Stimulated activated CD4-positive, alpha-beta T cell treated with anti-CD3 and anti-CD28 coated beads, Interleukin-15, amount 100 ng/mL, for 1 hour (primary cell): ENCODE measurements around the gene TMEM250.
"Not testable (repeated sequence)": the region's sequence is repeated elsewhere in the genome, so short reads cannot be mapped to it uniquely, and the experiment has no call there.

Source experiments
- DNase-seq, 2 donors: peaks; one replicate each; pipeline ENCODE4 v3.0.0-alpha.2; 2020; ENCODE audit warnings: low read depth in 1 of 2, low spot score in 1 of 2

TMEM250 gene

DNA sequence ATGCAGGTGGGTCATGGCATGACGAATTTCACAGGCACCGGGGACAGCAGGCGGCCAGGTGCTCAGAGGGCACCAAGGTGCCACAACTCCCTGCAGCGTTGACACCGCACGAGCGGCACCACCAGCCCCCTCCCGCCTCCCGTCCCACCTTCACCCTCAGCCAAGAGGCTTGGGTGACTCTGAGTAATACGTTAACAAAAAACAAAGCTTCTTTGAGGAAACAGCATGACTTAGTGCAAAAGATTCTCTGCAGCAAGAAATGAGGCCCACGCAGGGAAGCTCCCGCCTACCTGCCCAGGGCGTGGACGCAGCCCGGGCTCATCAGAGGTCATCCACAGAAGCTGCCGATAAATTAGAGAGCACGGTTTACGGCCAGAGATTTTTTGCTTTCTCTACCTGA is 4.1 kb downstream of the TMEM250 start:
- no peak for DNase-seq

DNA sequence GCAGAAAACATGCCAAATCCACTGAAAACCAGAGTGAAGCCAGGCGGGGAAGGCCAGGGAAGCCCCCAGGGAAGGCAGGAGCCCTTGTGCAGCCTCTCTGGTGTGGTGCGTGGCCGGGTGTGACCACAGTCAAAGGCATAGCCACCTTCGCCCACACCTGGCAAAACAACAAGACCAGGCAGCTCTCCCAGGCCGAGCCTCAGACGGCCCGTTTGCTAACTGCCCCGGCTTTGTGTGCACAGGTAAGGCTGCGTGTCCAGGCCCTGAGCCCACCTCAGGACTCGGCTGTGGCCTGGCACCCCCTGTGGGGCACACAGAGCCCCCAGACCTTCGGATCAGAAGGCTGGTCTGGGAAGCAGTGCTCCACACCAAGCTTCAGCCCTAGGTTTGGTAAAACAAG is 6.1 kb downstream of the TMEM250 start:
- no peak for DNase-seq

DNA sequence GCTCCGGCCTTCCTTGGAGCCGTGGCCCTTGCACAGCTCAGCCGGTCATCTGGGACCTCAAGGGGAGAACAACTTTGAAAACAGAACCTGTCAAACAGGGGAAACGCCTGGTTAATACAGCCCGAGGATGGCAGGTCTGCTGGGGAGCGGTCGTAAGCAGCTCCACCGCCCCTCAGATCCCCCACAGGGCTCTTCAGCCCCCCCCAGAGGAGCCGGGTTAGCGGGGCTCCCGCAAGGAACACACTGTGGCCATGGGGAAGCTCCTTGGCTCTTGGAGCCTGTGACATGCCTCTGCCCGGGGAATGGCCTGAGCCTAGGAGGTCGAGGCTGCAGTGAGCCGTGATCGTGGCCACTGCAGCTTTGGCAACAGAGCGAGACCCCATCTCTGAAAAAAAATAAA is 6.8 kb downstream of the TMEM250 start:
- DNase-seq = no peak

DNA sequence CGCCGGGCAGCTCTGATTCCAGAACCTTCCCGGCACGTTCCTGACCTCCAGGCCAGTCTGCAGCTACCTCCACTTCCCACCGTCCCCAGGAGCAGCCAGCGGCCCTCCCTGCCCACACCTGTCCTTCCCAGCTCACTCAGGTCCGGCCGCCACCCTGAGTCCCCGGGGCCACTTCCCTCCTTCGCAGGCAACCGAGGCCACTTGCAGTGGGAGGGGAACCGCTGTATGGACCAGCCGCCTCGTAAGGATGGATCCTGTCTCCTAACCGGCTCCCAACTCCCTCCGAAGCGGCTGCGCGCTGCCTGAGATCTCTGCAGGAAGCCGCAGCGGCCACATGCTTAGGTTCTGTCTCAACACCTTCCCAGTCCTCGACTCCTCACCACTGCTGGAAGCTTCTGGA is 7.5 kb downstream of the TMEM250 start:
- no peak for DNase-seq

DNA sequence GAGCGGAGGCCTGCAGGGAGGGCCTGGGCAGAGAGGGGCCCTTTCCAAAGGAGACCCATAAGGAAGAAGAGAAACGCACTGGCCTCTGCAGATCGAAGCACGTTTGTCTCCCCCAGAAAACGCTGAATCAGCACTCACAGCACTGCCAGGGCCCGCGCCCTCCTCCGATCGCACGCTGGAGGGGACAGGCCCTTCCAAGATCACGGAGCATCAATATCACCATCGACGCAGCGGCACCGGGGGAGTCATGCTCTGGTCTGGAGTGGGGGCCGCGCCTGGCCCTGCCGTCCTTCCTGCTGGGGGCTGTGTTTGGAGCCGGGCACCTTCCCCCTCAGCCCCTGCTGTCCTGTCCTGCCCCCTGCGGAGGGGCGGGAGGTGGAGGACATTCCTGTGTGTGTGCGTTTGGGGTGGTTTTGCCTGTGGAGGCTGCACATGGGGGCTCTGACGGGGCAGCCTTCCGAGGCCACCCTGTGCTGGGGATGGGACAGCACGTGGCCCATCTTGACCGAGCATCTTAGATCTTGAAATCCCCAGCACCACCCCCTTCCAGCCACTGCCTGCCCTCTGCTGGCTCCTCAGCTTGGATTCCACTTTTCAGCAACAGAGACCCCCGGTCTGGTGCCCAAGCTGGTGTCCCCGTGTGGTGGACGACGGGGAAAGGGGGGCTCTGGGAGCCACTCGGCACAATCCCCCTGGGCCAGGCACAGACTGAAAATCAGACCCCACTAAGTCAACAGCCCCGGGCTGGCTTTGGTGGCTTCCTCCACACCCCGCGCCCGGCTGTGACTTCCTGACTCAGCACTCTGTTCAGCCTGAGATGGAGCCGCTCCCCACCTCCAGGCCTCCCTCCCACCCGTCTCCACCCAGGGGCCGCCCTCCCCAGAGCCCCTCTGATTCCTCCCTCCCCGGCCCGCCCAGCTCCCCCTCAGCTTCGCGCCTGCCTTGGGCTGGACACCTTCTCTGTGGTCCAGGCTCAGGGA is 8.3 kb downstream of the TMEM250 start:
- DNase-seq = no peak

DNA sequence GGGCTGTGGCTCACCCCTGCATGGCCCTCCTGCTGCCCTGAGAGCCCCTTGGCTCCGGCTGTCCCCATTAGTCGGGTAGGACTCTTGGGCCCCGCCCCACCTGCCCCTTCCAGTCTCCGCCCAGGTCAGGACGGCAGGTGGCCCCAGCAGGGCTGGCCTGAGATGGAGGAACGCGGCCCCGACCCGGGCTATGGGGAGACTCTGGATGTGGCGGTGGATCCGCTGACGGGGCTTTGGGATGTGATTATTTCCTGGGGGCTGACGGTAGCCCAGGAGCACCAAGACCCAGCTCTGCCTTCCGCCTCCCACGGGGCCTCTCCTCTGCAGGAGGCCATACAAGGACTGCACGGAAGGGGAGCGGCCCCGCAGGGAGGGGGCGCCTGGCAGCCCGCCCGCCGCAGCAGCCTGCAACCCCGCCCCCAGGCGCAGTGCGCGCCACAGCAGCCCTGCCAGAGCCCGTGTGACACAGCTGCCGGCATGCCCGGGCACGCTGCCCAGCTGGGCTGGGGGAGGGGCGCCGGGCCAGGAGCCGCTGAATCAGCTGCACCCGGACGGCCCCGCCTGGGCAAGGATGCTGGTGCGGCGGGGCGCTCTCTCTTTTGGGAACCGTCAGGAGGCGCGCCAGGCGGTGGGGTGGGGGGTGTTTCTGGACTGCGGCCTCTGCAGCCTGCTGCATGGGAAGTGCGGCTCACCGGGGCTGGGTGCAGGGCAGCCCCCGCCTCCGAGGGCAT is 9.2 kb downstream of the TMEM250 start:
- DNase-seq = peak; percentile 86 to 87

DNA sequence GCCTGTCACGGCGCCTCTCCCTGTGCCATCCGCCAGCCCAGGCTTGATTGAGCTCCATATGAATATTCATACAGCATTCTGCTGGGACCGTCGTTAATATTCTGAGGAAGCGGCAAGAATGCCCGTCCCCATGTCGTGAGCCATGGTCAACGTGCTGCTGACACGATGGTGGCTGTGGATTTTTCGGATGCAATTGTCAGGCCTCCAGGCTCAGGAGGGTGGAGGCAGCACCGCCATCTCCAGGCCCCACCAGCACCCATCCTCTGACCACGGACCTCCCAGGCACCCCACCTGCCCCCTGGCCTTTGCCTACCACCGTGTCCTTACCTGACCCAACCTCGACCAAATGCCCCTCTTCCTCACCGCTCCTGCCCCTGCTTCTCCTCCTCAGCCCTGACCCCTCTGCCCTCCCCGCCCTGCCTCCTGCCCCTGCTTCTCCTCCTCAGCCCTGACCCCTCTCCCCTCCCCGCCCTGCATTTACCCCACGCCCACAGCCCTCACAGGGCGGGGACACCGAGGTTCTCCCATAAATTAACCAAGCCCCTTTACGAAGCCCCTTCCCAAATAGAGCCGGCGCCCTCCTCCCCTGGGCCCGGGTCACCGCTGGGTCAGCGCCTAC is 9.9 kb downstream of the TMEM250 start:
- no peak for DNase-seq

DNA sequence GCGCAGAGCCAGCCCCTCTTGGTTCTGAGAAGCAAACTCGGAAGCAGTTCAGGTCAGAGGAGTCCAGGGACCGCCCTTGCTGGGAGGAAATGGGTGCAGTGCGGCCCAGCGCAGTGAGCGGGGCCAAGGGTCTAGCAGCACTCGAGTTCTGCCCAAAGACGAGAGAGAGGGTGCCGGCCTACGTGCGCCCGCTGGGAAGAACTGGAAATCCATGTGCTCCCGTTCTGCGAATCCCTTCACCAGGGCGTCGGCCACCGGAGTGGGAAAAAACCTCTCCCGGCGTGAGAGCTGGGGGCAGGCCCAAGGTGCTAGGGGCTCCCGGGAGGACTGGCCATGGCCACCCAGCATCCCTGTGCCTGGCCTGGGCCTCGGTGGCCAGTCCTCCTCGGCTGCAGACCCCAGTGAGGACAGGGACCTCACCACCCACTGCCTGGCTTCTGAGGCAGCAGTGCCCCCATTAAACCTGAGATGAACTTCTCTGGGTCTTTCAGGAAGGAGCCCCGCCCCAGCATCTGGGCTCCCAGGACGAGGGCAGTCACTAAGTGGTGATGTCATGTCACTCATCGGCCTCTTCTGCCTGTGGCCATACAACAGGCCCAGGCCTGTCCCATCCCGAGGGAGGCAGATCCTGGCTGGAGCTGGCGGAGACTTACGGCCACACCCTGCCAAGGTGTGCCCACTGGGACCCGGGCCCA is 10.6 kb downstream of the TMEM250 start:
- no peak for DNase-seq

DNA sequence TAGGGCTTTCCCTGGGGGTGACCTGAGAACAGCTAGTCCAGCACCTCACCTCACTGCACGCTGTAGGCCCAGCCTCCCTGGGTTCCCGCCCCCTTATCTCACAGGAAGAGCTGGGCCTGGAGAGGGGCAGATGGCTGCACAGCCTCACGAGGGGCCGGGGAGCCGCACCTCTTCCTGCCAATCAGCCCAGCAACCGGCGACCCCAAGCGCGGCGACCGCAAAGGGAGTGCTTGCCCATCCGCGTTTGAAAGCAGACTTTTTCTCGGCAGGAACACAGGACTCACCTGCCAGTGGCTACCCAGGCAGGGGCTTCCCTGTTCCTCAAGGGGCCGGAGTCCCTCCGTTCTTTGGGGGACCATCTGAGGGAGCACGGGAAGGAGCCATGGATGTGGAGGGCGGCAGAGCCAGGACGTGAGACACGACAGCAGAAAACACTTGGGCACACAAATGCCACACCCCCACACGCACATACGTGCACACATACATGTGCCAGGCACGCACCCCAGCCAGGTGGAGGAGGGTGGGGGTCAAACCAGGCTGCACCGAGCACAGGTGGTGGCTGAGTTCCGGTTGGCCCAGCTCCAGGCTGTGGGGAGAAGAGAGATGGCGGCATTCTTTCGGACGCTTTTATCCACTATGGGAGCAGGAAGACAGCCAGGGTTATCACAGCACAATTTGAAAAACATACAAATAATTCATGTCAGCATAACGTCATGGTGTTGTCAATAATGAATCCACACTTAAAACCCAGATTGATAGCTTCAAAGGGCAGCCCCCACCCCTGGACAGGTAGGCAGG is 11.3 kb downstream of the TMEM250 start:
- no peak for DNase-seq

DNA sequence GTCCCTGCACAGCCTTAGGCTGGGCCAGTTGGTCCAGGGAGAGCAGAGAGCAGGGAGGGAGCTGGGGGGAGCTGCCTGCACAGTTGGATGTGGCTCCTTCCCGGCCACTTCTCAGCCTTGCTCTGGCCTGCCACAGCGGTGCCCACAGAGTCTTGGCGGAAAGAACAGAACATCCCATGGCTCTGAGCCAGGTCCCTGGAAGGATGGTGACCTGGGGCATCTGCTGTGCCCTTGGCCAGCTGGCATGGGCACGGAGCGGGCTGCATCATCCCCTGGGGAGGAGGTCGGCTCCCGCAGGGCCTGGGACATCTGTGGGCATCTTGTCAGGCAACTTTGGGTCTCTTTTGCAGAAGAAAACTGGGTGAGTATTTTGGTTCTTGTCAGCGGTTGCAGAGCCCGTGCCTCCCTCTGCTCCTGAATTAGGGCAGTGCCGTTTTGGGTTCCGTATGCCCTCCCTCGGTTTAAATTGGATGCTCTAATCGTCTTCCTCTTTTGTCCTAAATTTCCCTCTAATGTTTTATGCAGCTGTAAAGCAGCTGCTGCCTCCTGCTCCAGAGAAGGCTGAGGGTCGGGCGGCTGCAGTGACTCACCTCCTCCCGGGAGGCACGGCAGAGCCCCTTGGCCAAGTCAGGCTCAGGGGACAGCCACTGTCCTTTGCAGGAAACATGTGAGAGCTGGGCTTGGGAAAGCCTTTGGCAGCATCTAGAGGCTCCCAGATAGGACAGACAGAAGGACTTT is 13.1 kb downstream of the TMEM250 start:
- DNase-seq = no peak

DNA sequence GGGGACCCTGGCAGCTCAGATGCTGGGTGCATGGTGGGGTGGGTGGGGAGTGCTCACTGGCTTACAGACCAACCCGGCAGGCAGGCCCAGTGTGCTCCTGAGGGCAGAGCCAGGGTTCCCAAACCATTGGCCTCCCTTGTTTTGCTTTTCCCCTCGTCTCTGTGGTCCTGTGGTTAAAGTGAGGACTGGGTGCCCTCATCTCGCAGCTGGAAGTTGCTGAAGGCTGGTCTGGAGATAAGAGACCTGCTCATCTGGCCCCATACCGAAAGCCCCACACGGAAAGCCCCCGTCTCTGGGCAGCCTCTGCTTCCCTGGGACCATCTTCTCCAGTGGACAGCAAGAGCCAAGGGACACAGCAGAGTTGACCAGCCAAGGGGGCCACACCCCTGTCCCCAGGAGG is 13.8 kb downstream of the TMEM250 start:
- no peak for DNase-seq

DNA sequence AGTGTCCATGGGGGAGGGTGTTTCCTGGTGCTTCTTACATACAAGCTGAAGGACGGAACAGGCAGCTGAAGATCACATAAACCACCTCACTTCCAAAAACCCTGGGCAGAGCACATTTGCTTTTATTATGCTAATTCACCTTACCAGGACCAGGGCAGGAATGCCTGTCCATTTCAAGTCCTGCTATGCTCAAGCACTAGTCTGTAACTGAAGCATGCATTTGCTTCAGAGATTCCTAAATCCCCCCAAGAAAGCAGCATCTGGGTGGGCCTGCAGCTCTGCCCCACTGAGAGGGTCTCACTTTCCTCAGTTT is 14.2 kb downstream of the TMEM250 start:
- no peak for DNase-seq

DNA sequence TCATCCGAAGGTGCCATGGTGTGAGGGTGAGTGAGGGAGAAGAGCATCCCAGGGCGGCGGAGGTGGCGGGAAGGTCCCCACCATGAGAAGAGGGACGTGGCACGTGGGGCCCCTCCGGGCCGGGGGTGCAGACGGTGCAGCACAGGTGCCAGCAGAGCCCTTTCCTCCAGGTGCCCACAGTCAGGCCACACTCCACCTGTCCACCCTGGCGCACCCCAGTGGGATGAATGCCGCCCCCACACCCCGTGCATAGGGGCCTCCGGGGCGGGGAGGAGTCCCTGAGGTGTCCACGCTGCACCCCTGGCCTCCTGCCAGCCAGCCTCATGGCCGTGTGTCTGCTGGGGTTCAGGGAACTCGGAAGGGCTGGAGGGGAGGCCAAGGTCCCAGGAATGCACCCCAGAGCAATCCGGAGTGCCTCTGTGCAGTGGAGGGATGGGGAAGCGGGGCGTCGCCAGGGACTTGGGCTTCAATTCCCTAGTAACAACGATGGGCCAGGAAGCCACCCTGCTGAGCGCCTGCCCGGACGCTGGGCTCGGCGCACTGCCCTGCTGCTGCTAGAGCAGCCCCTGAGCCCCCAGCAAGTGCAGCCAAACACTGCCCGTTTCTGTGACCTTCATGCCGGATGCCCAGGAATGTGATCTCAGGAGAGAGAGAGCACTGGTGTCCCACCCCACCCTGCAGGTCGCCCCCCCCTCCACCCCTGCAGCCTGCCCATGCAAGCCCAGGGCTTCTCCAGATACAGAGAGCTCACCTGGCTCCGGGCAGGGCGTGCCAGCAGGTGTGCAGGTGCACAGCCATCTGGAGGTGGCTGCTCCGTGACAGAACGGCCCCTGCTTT is 14.8 kb downstream of the TMEM250 start:
- DNase-seq = no peak

DNA sequence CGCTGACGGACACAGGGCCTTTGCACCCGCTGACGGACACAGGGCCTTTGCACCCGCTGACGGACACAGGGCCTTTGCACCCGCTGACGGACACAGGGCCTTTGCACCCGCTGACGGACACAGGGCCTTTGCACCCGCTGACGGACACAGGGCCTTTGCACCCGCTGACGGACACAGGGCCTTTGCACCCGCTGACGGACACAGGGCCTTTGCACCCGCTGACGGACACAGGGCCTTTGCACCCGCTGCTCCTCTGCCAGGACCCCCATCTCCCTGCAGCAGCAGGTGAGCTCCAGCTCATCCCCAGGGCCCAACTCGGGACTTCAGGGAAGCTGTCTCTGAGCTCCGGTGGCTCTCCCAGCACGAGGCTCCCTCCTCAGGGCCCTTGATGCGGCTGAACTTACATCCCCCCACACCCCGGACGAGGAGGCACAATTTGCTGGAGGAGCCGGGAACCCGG is 17.0 kb downstream of the TMEM250 start:
- not testable (repeated sequence) for DNase-seq

DNA sequence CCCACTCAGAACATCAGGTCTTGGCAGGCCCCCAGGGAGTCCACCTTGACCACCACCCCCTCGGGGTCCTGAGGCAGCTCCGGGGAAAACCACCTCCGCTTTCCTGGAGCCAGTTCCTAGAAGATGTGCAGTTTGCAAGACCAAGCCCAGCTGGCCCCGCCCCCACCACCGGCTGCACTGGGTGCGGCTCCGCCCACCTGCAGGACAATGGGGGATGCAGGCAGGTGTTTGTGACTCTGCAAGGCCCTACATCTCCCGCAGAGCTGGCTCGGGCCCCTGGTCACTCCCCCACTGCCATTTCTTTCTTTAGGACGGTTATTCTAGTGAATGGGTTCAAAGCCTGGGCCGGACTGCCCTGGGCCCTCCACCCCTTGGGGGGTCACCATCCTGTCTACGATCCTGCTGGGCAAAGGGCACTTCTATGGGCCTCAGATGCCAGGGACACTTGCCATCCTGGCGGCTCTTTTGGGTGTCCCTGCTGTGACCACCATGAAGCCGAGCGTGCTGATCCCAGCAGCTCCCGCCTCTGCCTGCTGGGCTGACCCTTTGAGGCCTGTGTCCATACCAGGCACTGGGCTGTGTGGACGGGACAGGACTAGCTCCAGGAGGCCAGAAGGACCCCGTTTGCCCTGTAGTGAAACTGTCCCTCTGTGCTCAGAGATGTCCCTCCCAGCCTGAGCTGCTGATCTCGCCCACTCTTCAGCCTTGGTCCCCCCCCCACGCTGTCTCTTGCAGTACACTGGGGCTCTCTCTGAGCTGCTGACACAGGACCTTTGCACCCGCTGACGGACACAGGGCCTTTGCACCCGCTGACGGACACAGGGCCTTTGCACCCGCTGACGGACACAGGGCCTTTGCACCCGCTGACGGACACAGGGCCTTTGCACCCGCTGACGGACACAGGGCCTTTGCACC is 17.7 kb downstream of the TMEM250 start:
- DNase-seq = no peak

DNA sequence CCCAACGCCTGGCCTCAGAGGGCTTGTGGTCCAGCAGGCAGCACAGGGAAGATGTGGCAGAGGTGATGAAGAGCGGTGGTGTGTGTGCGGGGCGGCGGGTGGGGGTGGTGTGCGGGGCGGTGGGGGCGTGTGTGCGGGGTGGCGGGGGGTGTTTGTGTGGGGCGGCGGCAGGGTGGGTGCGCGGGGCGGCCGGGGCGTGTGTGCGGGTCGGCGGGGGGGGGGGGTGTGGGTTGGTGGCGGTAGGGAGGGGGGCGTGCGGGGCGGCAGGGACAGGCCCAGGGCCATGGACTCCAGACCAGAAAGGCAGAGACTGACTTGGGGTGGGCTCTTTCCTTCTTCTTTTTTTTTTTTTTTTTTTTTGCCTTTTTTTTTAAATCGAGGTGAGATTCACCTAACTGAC is 19.1 kb downstream of the TMEM250 start:
- no peak for DNase-seq

DNA sequence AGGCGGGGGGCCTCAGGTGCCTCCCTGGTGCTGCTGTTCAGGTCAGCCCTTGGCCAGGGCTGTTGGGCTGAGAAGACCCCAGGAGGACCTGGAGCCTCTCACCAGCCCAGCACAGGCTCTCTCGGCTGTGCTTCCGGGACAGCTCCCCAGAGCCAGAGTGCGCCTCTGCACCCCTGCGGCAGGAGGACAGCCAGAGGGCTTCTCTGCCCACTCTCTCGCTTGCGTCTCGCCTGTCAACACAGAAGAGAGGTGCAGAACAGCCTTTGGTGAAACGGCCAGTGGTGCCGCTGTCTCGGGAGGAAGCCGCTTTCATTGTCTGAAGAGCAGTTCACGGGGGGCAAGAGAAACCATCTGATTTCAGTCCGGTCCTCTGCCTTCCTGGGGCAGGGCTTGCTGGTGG is 19.8 kb downstream of the TMEM250 start:
- no peak for DNase-seq

DNA sequence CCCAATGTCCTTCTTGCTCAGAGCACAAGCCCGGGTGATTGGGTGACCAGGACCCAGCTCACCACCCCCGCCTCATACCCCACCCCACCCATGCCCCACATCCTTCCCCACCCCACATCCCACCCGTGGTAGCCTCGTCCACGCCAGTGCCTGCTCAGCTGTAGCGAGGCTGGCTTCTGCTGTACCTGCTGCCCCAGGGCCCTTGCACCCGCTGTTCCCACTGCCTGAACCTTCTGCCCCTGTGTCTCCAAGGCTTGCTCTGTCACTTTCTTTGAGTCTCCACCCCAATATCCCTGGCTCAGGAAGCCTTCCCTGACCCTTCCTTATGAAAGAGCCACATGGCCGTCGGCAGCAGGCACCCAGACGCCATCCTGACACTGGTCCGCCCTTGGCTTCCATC is 20.5 kb downstream of the TMEM250 start:
- no peak for DNase-seq
